HPDE6-E6E7 (cell line): ENCODE data around the gene PID1.

Source experiments
- DNase-seq: peaks from one replicate; pipeline ENCODE4 v3.0.0; 2011; ENCODE audit warnings: missing footprints; ENCODE audit errors: extremely low spot score

Gene PID1

DNA sequence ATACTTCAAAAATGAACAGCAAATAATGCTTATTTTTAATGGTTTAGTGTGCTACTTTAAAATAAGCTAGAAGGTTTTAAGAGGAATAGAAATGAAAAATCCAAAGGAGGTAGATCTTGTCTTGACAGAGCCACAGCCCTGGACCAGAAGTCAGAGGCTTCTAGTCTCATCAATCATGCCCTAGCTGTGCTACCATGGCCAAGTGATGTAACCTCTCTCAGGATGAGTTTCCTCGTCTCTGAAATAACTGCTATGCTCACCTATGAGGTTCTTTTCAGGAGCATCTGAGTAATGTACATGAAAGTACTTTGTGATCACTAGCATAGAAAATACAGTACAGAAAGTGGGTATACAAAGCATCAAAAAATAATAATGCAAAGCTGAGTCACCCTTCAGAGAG is 248.4 kb downstream of the PID1 start:
- no peak for DNase-seq

DNA sequence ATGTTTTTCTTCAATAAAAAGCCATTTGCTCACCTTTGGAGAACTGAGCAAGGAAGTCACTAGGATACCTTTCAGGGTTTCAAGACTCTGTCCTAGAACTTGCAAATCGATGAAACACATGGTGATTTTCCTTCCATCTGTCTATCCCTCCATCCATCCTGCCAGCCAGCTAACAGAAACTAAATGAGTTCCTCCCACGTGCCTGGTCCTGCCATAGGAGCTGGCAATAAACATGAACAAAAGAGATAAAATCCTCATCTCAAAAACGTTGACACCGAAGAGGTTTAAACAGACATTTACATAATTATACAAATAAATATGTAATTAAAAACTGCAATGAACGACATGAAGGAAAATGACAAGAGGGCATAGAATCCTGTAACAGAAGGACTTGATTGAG is 249.0 kb downstream of the PID1 start:
- no peak for DNase-seq

DNA sequence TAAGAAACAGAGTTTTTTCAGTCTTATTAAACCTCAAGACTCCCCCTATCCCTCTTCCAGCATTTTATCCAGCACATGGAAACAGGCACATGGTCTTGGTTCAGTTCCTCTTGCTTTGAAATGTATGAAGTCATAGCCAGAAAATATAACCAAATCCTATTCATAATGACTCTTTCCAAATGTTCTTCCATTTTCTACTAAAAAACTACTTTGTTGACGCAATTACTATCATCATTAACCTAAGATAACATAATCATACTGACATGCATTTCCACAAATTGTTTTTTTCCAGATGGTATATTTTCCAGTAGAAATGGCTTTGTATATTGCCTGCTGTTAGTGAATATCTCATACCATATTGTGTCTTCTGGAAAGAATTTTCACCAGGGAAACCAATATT is 261.3 kb downstream of the PID1 start:
- DNase-seq: no peak

DNA sequence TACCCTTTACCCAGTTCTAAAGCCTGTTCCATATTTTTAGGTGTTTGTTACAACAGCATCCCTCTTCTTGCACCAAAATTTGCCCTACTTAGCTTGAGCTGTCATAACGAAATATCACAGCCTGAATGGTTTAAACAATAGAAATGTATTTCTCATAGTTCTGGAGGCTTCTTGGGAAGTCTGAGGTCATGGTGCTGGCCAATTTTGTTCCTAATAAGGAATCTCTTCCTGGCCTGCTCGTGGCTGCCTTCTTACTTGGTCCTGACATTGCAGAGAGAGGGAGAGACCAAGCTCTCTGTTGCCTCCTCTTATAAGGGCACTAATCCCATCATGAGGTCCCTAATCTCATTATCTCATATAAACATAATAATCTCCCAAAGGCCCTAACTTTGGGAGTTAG is 267.8 kb downstream of the PID1 start:
- DNase-seq: no peak

DNA sequence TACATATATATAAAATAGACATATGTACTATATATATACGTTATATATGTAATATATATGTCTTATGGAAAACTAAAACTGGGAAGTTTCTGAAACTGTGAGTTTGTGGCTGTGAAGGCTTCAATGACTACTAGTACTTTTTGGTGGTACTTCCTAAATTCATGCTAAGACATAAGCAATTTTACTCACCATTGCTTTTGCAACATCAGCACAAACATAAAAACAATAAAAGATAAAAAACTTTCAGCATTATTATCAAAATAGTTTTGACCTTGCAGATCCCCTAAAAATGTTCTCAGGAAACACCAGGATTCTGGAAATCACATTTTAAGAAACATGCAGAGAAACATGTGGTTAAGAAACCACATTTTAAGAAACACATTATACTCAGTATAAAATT is 269.9 kb downstream of the PID1 start:
- DNase-seq: no peak

DNA sequence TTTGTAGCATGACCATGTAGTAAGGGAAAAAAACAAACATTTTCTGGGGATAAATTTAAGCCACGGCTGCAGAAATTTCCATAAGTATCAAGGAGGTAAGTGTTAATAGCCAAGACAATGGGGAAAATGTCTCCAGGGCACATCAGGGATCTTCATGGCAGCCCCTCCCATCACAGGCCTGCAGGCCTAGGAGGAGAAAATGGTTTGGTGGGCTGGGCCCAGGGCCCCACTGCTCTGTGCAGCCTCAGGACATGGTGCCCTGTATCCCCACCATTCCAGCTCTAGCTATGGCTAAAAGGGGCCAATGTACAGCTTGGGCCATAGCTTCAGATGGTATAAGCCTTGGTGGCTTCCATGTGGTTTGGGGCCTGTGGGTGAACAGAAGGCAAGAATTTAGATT is 271.8 kb downstream of the PID1 start:
- DNase-seq: no peak

DNA sequence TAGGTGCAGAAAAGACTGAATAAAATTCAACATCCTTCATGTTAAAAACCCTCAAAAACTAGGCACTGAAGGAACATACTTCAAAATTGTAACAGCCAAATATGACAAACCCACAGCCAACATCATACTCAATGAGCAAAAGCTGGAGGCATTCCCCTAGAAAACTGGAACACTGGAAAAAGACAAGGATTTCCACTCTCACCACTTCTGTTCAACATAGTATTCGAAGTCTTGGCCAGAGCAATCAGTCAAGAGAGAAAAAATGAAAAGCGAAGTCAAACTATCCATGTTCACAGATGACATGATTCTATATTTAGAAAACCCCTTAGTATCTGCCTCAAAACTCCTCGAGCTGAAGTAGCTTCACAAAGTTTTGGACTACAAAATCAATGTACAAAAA is 282.3 kb downstream of the PID1 start:
- DNase-seq: no peak

DNA sequence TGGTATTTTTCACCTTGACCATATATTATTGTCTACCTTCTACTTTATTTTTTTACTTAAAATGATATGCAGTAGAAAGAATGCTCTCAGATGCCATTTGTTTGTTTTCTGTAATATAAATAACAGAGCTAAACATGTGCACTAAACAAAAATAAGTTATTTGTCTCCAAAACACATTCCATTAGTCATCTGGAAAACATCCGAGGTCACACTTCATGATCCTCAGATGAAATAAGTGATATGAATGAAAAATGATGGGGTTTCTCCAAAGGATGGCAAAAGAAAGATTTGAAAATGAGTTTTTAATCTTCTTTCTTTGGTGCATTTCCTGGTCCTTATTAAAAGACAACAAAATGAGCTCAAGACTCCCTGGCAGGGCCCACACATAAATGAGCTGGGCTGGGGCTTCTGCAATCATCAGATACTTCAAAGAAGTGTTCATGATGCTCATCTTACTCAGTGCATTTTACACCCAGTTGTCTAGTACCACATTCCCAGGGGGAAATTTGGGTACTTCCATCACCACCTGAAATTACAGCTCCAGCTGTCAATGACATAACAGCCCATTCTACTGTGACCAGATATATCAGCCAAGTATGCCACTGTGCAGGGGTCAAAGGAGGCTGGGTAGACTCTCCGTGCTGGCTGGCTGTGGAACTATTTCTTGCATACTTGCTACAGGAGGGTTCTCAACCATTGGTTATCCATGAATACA is 283.5 kb downstream of the PID1 start:
- DNase-seq: no peak

DNA sequence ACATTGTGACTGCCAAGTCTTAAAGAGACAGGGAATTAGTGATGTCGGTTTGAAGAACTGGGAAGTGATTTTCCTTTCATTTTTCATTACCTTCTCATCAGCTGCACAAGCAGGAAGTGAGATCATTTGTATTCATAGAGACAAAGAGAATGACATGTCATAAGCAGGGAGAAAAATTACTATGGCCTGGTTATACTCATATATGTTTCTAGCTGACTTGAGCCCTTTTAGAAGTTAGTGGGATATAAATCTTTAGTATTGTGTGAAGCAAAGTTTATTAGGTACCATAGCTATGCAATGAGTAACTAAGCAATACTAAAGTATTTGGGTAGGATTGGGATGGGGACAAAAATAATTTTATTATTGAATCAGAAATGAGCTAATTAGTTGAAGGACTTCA is 284.1 kb downstream of the PID1 start:
- DNase-seq: no peak

DNA sequence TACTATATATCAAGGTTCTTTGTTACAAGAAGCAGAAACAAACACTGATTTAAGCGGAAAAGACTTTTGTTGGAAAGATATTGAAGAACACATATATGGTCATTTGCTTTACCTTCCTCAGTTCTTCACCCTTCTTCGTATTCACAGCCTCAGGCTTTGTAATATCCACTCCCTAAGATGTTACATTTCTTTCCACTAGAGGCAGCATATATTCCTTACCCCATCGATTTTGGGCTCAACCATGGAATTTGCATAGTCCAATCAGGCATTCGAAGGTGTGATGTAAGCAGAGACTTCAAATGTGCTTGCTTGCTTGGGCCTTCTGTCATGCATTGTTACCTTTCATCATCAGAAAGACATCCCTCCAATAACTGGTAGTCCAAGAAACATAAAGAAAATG is 287.4 kb downstream of the PID1 start:
- DNase-seq: no peak

DNA sequence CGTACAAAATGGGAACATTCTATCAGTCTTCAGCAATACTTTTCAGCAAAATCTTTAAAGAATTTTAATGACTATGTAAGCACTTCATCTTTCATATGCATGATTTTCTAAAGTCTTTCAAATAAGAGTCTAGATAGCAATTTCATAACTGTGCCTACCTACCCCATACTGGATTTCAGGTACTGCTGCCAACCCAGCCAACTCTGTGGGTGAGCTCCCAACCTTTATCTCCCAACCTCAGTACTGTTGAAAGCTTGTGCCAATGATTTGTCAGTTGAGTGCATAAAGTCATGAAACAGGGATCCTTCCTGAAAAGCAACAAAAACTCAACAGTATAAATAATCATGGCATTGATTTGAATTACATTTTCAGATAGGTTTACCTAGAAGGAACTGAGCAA is 296.9 kb downstream of the PID1 start:
- no peak for DNase-seq
